Measurements from ENCODE around the gene LAG3.

The LAG3 gene

GRCh38 chr12:6783828-6784227, 11.5 kb downstream of the LAG3 start:
- no peak for DNase-seq
- no peaks in the 10 kb centered on the region for H3K9me3 ChIP-seq
- no peak for TF ChIP-seq CTCF (IDR thresholded peaks at IDR 0.05; ENCODE audit: low read depth, low read length)
- H3K27me3 ChIP-seq, result no peaks in the 10 kb centered on the region
- no peak overlapping the region for H3K4me3 ChIP-seq (ENCODE audit: low read depth, low read length)
- H3K36me3 ChIP-seq, result no peaks in the 10 kb centered on the region
- H3K4me1 ChIP-seq, result no peaks in the 10 kb centered on the region; the same call in 1 of the 2 replicates

GRCh38 chr12:6784296-6784695, 12.0 kb downstream of the LAG3 start:
- Histone ChIP-seq H3K9me3 (no peaks in the 10 kb centered on the region), H3K4me1 (no peaks in the 10 kb centered on the region; the same call in 1 of the 2 replicates), H3K4me3 (ENCODE audit: low read depth, low read length) (no peak overlapping the region), H3K27me3 (no peaks in the 10 kb centered on the region), H3K36me3 (no peaks in the 10 kb centered on the region)
- no peak for TF ChIP-seq CTCF (IDR thresholded peaks at IDR 0.05; ENCODE audit: low read depth, low read length)
- no peak for DNase-seq

GRCh38 chr12:6784761-6785160, 12.4 kb downstream of the LAG3 start:
- Histone ChIP-seq H3K36me3 (no peaks in the 10 kb centered on the region), H3K9me3 (no peaks in the 10 kb centered on the region), H3K27me3 (no peaks in the 10 kb centered on the region), H3K4me3 (ENCODE audit: low read depth, low read length) (no peak overlapping the region), H3K4me1 (no peaks in the 10 kb centered on the region; the same call in 1 of the 2 replicates)
- no peak for TF ChIP-seq CTCF (IDR thresholded peaks at IDR 0.05; ENCODE audit: low read depth, low read length)
- DNase-seq, result no peak

- no peaks in the 10 kb centered on the region; the same call in 1 of the 2 replicates for H3K4me1 ChIP-seq
- no peak for TF ChIP-seq CTCF (IDR thresholded peaks at IDR 0.05; ENCODE audit: low read depth, low read length)
- H3K27me3 ChIP-seq, result no peaks in the 10 kb centered on the region
- no peaks in the 10 kb centered on the region for H3K9me3 ChIP-seq
- no peak overlapping the region for H3K4me3 ChIP-seq (ENCODE audit: low read depth, low read length)
- DNase-seq, result no peak
- H3K36me3 ChIP-seq, result no peaks in the 10 kb centered on the region
Observed at GRCh38 chr12:6786416-6787094, 14.2 kb downstream of the LAG3 start.

- no peak for TF ChIP-seq CTCF (IDR thresholded peaks at IDR 0.05; ENCODE audit: low read depth, low read length)
- no peaks in the 10 kb centered on the region for H3K36me3 ChIP-seq
- no peaks in the 10 kb centered on the region for H3K9me3 ChIP-seq
- H3K27me3 ChIP-seq, result no peaks in the 10 kb centered on the region
- no peaks in the 10 kb centered on the region; the same call in 1 of the 2 replicates for H3K4me1 ChIP-seq
- no peak overlapping the region for H3K4me3 ChIP-seq (ENCODE audit: low read depth, low read length)
- DNase-seq, result no peak
Observed at GRCh38 chr12:6787309-6787708, 15.0 kb downstream of the LAG3 start.
